Loucy (cell line): ENCODE results near the gene IL17RD.

Source experiments
- H2AFZ ChIP-seq: fragments of 200-600 bp; sonication (generic); 2 replicates; pipeline ENCODE4 v1.6.0; 2016; ENCODE audit warnings: antibody characterized with exemption, mild to moderate bottlenecking, low read length, moderate library complexity
- H3F3A ChIP-seq: fragments of 200-600 bp; 2 replicates; pipeline ENCODE4 v1.6.0; 2016; ENCODE audit warnings: antibody characterized with exemption, low read depth, mild to moderate bottlenecking
- H3K27me3 ChIP-seq: fragments of 200-600 bp; sonication (generic); 2 replicates; pipeline ENCODE4 v1.6.1; 2014; ENCODE audit warnings: low read length, mild to moderate bottlenecking; ENCODE audit not compliant: insufficient read depth, poor library complexity, severe bottlenecking
- H3K36me3 ChIP-seq: fragments of 200-600 bp; sonication (generic); 2 replicates; pipeline ENCODE4 v1.6.1; 2016; ENCODE audit warnings: low read length; ENCODE audit not compliant: insufficient read depth
- H3K4me1 ChIP-seq: fragments of 200-600 bp; sonication (generic); 2 replicates; pipeline ENCODE4 v1.5.1; 2014; ENCODE audit warnings: low read length, mild to moderate bottlenecking; ENCODE audit not compliant: insufficient read depth, poor library complexity, severe bottlenecking
- H3K4me2 ChIP-seq: fragments of 200-600 bp; sonication (generic); 2 replicates; pipeline ENCODE4 v1.6.0; 2014; ENCODE audit warnings: antibody characterized with exemption, low read length, low read depth, mild to moderate bottlenecking; ENCODE audit not compliant: poor library complexity, severe bottlenecking
- H3K4me3 ChIP-seq: fragments of 200-600 bp; sonication (generic); 2 replicates; pipeline ENCODE4 v1.5.1; 2014; ENCODE audit warnings: low read length, mild to moderate bottlenecking, mixed read lengths; ENCODE audit not compliant: poor library complexity, severe bottlenecking
- H3K79me2 ChIP-seq: fragments of 200-600 bp; sonication (generic); 2 replicates; pipeline ENCODE4 v1.6.1; 2014; ENCODE audit warnings: low read length; ENCODE audit not compliant: insufficient read depth
- H3K9ac ChIP-seq: fragments of 200-600 bp; sonication (generic); 2 replicates; pipeline ENCODE4 v1.6.0; 2014; ENCODE audit warnings: mild to moderate bottlenecking, low read depth, low read length, moderate library complexity; ENCODE audit not compliant: poor library complexity, severe bottlenecking
- H3K9me2 ChIP-seq: fragments of 200-600 bp; sonication (generic); replicated peaks from 2 replicates; pipeline ENCODE4 v1.6.1; 2016; ENCODE audit warnings: low read depth, low read length, mixed read lengths
- H3K9me3 ChIP-seq: fragments of 200-600 bp; sonication (generic); 2 replicates; pipeline ENCODE4 v1.6.1; 2014; ENCODE audit warnings: mild to moderate bottlenecking, antibody characterized with exemption, low read length, low read depth; ENCODE audit not compliant: insufficient read depth
- H4K20me1 ChIP-seq: fragments of 200-600 bp; sonication (generic); 2 replicates; pipeline ENCODE4 v1.6.0; 2014; ENCODE audit warnings: antibody characterized with exemption, low read length, mild to moderate bottlenecking; ENCODE audit not compliant: insufficient read depth, poor library complexity, severe bottlenecking
- CTCF ChIP-seq: fragments of 200-600 bp; sonication (generic); conservative IDR thresholded peaks from 2 replicates; pipeline ENCODE4 v1.5.1; 2014; ENCODE audit warnings: mild to moderate bottlenecking, antibody characterized with exemption, low read length
- EZH2phosphoT487 ChIP-seq: fragments of 200-600 bp; IDR thresholded peaks from 2 replicates; pipeline ENCODE4 v1.6.1; 2018; ENCODE audit warnings: antibody characterized with exemption, mild to moderate bottlenecking, moderate library complexity, borderline replicate concordance

Gene IL17RD

GRCh38 chr3:57094575-57094974 lies 70.6 kb downstream of the IL17RD start:
- Histone ChIP-seq H3F3A (no peaks in the 10 kb centered on the region), H3K9me2 (no peaks in the 10 kb centered on the region), H3K27me3 (no peaks in the 10 kb centered on the region), H4K20me1 (no peaks in the 10 kb centered on the region), H3K4me1 (no peaks in the 10 kb centered on the region), H3K4me3 (no peak overlapping the region), H3K9ac (no peak overlapping the region), H3K36me3 (no peaks in the 10 kb centered on the region), H3K4me2 (no peak overlapping the region), H2AFZ (peak overlapping the region; percentile 56), H3K79me2 (no peaks in the 10 kb centered on the region), H3K9me3 (no peaks in the 10 kb centered on the region)
- TF ChIP-seq EZH2phosphoT487 (no peak), CTCF (no peak)

GRCh38 chr3:57093971-57094535 lies 71.1 kb downstream of the IL17RD start:
- no peaks in the 10 kb centered on the region for H3K27me3 ChIP-seq
- H3K9ac ChIP-seq: peak overlapping the region; percentile 14
- no peak overlapping the region for H3K4me3 ChIP-seq
- peak overlapping the region; percentile 56 for H2AFZ ChIP-seq
- H3F3A ChIP-seq: no peaks in the 10 kb centered on the region
- no peak overlapping the region for H3K4me2 ChIP-seq
- H3K9me2 ChIP-seq: no peaks in the 10 kb centered on the region
- no peaks in the 10 kb centered on the region for H4K20me1 ChIP-seq
- no peaks in the 10 kb centered on the region for H3K4me1 ChIP-seq
- H3K79me2 ChIP-seq: no peaks in the 10 kb centered on the region
- H3K36me3 ChIP-seq: no peaks in the 10 kb centered on the region
- no peak for TF ChIP-seq EZH2phosphoT487
- TF ChIP-seq CTCF: no peak
- no peaks in the 10 kb centered on the region for H3K9me3 ChIP-seq

GRCh38 chr3:57093489-57093888 lies 71.7 kb downstream of the IL17RD start:
- Histone ChIP-seq H3K36me3 (no peaks in the 10 kb centered on the region), H3K4me3 (no peak overlapping the region), H3K79me2 (no peaks in the 10 kb centered on the region), H3K4me1 (no peaks in the 10 kb centered on the region), H3K9me3 (no peaks in the 10 kb centered on the region), H3K9ac (peak overlapping the region; percentile 14), H3K27me3 (no peaks in the 10 kb centered on the region), H2AFZ (0 out of 2 replicates have a peak overlapping the region, but pooled peaks have one; percentile 56), H4K20me1 (no peaks in the 10 kb centered on the region), H3K4me2 (no peak overlapping the region), H3F3A (no peaks in the 10 kb centered on the region), H3K9me2 (no peaks in the 10 kb centered on the region)
- TF ChIP-seq EZH2phosphoT487 (no peak), CTCF (peak; percentile 53)
